Right atrium auricular region (tissue), 2 donors: ENCODE results near the gene TNFRSF19. TPM values are rescaled to one million over a fixed set of nuclear protein-coding genes. Genes with fewer than 3 reads are reported as not detected.

Source experiments
- DNase-seq: peaks from one replicate; pipeline ENCODE4 v3.0.0-alpha.2; 2019; ENCODE audit warnings: low spot score
- H3K27ac ChIP-seq, 2 donors: fragments of 200-600 bp; sonication (generic); 1 replicate in 1 of 2; 2 replicates in 1 of 2; pipeline ENCODE4 v1.5.1; 2016 to 2019
- H3K27me3 ChIP-seq, 2 donors: fragments of 200-600 bp; sonication (generic); one replicate each; pipeline versions ENCODE4 v1.5.1 to v1.6.0; 2017 to 2019
- H3K36me3 ChIP-seq: fragments of 200-600 bp; sonication (generic); one replicate; pipeline ENCODE4 v1.5.1; 2016
- H3K4me1 ChIP-seq, 2 donors: fragments of 200-600 bp; sonication (generic); one replicate each; pipeline versions ENCODE4 v1.5.1 to v1.6.0; 2017 to 2019
- H3K4me3 ChIP-seq, 2 donors: fragments of 200-600 bp; sonication (generic); 1 replicate in 1 of 2; 2 replicates in 1 of 2; pipeline ENCODE4 v1.5.1; 2017 to 2019; ENCODE audit warnings: mild to moderate bottlenecking in 1 of 2, moderate library complexity in 1 of 2
- H3K9me3 ChIP-seq, 2 donors: fragments of 200-600 bp; sonication (generic); one replicate each; pipeline ENCODE4 v1.5.1; 2019
- total RNA-seq, 2 donors: library from RNA; depleted of rRNA; stranded (reverse); fragments of >200 nt; gene quantifications; one replicate each; pipeline ENCODE4 v1.1.0, GENCODE V29; 2016
- TF ChIP-seq, protein P1 (sequence below), 2 donors: fragments of 200-600 bp; sonication (generic); IDR thresholded peaks; one replicate each; pipeline ENCODE4 v1.5.1; 2019; ENCODE audit warnings: antibody characterized with exemption in 2 of 2

TNFRSF19 gene
- total RNA-seq, 2 donors from 2014 or later = 32.2 to 38.5 TPM

DNA sequence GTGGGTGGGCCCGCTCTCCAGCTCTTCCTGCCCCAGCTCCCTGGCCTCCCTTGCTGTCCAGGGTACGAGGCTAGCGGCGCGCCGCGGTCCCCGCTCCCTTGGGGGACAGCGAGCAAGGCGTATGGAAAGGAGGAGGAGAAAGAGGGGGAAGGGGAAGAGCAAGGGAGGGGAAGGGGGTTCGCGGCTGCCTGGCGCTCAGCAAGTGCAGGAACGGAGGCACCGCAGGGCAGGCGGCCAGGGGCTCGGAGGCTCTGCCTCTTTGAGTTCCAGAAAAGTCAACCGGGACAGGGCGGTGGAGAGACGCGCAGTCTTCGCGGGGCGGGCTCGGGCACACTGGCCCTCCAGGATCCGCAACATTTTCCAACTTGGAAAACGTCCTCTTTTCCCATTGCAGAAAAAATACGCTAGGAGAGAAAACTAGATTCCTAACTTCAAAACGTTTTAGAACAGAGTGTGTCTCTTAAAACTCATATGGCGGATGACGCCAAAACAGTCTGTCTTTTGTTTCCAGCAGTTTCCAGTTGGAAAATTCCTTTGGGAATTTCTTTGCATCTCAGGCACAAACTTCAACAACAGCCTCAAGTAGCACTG lies 23.1 kb upstream of the TNFRSF19 start:
- Histone ChIP-seq H3K36me3 (no peaks in the 10 kb centered on the region), H3K27me3 (no peaks in the 10 kb centered on the region), H3K9me3 (no peaks in the 10 kb centered on the region), H3K4me3 (peak overlapping the region; percentile 32 to 54), H3K4me1 (peaks cover 0 to 4% of the 10 kb centered on the region in 2 donors), H3K27ac (peak overlapping the region; percentile 75 to 81)
- DNase-seq = peak; percentile 66
- TF ChIP-seq, protein P1, sequence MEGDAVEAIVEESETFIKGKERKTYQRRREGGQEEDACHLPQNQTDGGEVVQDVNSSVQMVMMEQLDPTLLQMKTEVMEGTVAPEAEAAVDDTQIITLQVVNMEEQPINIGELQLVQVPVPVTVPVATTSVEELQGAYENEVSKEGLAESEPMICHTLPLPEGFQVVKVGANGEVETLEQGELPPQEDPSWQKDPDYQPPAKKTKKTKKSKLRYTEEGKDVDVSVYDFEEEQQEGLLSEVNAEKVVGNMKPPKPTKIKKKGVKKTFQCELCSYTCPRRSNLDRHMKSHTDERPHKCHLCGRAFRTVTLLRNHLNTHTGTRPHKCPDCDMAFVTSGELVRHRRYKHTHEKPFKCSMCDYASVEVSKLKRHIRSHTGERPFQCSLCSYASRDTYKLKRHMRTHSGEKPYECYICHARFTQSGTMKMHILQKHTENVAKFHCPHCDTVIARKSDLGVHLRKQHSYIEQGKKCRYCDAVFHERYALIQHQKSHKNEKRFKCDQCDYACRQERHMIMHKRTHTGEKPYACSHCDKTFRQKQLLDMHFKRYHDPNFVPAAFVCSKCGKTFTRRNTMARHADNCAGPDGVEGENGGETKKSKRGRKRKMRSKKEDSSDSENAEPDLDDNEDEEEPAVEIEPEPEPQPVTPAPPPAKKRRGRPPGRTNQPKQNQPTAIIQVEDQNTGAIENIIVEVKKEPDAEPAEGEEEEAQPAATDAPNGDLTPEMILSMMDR (IDR thresholded peaks at IDR 0.05) = no peak

DNA sequence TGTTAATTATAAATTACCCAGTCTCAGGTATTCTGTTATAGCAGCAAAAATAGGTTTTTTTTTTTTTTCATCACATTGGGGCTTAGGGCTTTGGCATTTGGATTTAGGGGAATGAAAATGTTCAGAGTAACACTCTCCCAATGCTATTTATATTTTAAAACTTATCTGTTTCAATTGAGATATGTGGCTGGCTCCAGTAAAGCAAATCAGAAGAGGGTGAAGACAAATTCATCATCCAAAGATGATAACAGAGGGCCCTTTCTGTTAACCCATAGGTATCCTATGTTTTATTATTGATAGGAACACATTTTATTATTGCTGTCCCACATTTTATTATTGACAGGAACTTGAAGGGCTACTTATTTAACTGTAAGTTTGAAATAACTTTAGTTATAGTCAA lies 20.5 kb upstream of the TNFRSF19 start:
- Histone ChIP-seq H3K36me3 (no peaks in the 10 kb centered on the region), H3K9me3 (no peaks in the 10 kb centered on the region), H3K4me1 (peaks cover 0 to 7% of the 10 kb centered on the region in 2 donors), H3K4me3 (no peak overlapping the region), H3K27me3 (no peaks in the 10 kb centered on the region), H3K27ac (peak overlapping the region in 1 of 2 donors; percentile 79)
- no peak for DNase-seq
- TF ChIP-seq, protein P1 (IDR thresholded peaks at IDR 0.05) = no peak

DNA sequence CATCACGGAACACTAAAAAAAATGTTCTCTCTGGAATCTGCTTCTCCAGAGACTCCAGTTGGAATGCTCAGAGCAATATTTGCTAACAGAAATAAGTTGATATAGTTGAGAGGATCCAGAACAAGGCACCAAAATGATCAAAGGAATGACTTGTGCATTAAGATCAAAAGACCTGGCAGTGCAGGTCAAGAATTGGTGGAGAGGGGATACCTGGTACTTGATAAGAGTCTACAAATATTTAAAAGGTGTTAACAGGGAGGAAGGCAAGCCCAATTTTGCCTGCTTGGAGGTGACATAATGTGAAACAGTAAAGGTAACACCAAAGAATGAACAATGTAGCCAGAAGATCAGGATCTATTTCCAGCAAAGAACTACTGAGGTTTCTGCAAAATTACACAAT lies 20.0 kb upstream of the TNFRSF19 start:
- TF ChIP-seq, protein P1 (IDR thresholded peaks at IDR 0.05) = no peak
- Histone ChIP-seq H3K36me3 (no peaks in the 10 kb centered on the region), H3K4me3 (no peak overlapping the region), H3K27me3 (no peaks in the 10 kb centered on the region), H3K27ac (peak overlapping the region in 1 of 2 donors; percentile 79), H3K4me1 (peaks cover 0 to 7% of the 10 kb centered on the region in 2 donors), H3K9me3 (no peaks in the 10 kb centered on the region)
- no peak for DNase-seq

DNA sequence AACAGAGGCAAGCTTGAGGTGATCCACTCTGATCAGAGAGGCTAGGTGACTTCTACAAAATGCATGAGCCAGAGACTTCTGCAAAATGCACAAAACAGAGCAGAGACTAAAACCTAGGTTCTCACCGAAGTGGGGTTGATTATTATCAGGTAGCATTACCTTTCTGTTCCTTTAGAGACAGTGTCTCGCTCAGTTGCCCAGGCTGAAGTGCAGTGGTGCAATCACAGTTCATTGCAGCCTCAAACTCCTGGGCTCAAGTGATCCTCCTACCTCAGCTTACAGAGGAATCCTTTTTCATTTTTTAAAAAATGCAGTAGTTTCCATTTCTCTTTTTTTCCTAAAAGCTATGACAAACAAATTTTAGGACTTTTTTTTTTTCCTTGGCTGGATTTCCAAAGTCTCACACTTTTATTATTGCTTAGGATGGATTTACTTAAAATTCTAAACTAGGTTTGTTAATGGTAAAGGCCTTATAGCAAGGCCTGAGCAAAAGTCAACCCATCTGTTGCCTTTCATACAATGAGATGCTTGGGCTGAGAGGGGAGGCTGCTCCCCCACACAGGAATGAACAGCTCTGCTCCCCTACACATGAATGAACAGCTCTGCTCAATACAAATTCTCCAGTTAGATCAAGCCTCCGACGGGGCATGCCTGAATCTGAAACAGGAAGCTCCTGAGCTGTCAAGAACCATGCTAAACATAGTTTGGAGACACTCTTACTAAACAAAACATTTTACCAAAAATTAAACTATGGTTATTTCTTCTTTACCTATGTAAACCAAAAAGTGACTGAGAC lies 18.8 kb upstream of the TNFRSF19 start:
- Histone ChIP-seq H3K27ac (peak overlapping the region; percentile 26 to 56), H3K9me3 (no peaks in the 10 kb centered on the region), H3K36me3 (no peaks in the 10 kb centered on the region), H3K4me1 (peaks cover 0 to 7% of the 10 kb centered on the region in 2 donors), H3K4me3 (no peak overlapping the region), H3K27me3 (no peaks in the 10 kb centered on the region)
- TF ChIP-seq, protein P1 (IDR thresholded peaks at IDR 0.05) = no peak
- DNase-seq = no peak

DNA sequence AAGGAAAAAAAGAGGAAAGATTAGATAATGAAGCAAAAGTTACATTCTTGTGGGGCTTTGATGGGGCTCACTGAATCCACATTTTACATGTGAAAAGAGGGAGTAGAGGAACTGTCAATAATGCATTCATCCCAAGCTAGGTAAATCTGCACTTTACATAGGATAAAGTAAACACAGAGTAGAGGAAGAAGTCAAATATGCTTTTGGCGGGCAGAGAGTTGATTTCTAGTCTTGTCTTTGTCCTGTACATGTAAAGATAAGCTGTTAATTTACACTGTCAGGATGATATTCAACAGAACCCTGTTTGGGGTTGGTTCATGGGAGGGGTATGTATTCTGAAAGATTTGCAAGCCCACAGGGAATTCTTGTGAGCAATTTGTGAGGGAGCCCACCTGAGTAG lies 18.0 kb upstream of the TNFRSF19 start:
- Histone ChIP-seq H3K4me1 (peaks cover 0 to 7% of the 10 kb centered on the region in 2 donors), H3K27ac (peak overlapping the region; percentile 26 to 56), H3K36me3 (no peaks in the 10 kb centered on the region), H3K9me3 (no peaks in the 10 kb centered on the region), H3K4me3 (no peak overlapping the region), H3K27me3 (no peaks in the 10 kb centered on the region)
- TF ChIP-seq, protein P1 (IDR thresholded peaks at IDR 0.05) = no peak
- no peak for DNase-seq
